ENCODE measurements around the gene QRFP. TPM values are rescaled to one million over a fixed set of nuclear protein-coding genes. Genes with fewer than 3 reads are reported as not detected.

QRFP gene
- total RNA-seq, 1 experiment from 2014 or later = not detected

DNA sequence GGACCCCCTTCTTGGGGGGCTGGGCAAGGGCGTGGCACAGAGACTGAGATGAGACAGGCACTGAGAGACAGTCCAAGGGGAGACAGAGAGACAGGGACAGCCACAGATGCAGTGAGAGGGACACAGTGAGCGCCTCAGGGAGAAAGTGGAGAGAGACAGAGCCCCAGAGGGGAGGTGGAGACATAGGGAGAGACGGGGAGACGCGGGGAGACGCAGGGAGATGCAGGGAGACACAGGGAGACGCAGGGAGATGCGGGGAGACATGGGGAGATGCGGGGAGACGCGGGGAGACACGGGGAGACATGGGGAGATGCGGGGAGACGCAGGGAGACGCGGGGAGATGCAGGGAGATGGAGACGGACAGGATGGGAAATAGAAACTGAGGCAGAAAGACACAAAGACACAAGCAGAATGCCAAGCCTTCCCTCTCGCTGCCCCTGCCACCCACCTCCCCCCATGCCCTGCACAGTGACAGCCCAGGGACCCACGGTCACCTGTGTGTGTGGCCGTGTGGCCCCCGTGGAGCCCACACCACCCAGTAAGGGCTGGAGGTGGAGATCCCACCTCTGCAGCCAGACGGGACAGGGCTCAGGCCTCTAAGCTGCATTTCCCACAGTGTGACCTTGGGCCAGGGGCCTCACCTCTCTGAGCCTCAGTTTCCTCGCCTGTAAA, 33.7 kb upstream of the QRFP start:
- H3K27me3 Mint-ChIP-seq (ENCODE audit: insufficient read depth, unreplicated experiment) = no peaks in the 10 kb centered on the region
- intact Hi-C loops (cut with micrococcal nuclease) = no loop called here
- BruUV-seq (replicated peaks) = no TSS peak
- no peak for DNase-seq (ENCODE audit: unreplicated experiment)
- CTCF ChIA-PET = interaction anchor here (0.5 to 0.6 kb wide), 2 partner anchors 66 to 274 kb away, joined by 3 read pairs; no protein-coding TSS in a partner anchor
- POLR2A ChIA-PET = no interaction called here
- H3K36me3 Mint-ChIP-seq (ENCODE audit: insufficient read depth, unreplicated experiment) = no peaks in the 10 kb centered on the region
- H3K27ac Mint-ChIP-seq (ENCODE audit: low read depth, unreplicated experiment) = no peak overlapping the region
- TF ChIP-seq, protein P1, sequence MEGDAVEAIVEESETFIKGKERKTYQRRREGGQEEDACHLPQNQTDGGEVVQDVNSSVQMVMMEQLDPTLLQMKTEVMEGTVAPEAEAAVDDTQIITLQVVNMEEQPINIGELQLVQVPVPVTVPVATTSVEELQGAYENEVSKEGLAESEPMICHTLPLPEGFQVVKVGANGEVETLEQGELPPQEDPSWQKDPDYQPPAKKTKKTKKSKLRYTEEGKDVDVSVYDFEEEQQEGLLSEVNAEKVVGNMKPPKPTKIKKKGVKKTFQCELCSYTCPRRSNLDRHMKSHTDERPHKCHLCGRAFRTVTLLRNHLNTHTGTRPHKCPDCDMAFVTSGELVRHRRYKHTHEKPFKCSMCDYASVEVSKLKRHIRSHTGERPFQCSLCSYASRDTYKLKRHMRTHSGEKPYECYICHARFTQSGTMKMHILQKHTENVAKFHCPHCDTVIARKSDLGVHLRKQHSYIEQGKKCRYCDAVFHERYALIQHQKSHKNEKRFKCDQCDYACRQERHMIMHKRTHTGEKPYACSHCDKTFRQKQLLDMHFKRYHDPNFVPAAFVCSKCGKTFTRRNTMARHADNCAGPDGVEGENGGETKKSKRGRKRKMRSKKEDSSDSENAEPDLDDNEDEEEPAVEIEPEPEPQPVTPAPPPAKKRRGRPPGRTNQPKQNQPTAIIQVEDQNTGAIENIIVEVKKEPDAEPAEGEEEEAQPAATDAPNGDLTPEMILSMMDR (IDR thresholded peaks at IDR 0.05; ENCODE audit: unreplicated experiment) = no peak
- peaks cover 6% of the 10 kb centered on the region for H3K4me1 Mint-ChIP-seq (ENCODE audit: insufficient read depth, unreplicated experiment)
- H3K9me3 Mint-ChIP-seq (ENCODE audit: unreplicated experiment) = no peaks in the 10 kb centered on the region
- no peak overlapping the region for H3K4me3 Mint-ChIP-seq (ENCODE audit: unreplicated experiment)

DNA sequence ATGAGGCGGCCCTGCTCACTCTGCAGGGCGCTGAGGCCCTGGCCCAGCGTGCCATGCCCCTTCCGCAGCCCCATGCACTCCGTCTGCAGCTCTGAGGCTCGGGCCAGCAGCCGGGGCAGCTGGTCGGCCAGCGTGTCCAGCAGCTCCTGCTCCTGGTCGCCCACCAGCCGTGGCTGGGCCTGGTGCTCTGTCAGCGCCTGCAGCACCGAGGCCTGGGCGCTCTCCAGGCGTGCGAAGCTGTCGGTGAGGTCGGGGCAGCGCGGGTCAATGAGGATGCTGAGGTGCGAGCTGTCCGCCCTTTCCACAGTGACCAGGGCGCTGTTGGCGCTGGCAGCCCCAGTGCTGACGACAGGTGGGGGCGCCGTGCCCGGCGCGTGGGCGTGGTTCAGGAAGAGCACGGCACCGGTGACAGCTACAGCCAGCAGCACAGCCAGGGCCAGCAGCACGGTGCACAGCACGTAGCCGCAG, 33.0 kb upstream of the QRFP start:
- no peak for DNase-seq (ENCODE audit: unreplicated experiment)
- H3K4me1 Mint-ChIP-seq (ENCODE audit: insufficient read depth, unreplicated experiment) = peaks cover 6% of the 10 kb centered on the region
- ChIA-PET POLR2A (no interaction called here), CTCF (interaction anchor here (0.6 to 1.0 kb wide), 4 partner anchors 11 to 117 kb away, joined by 3 read pairs; no protein-coding TSS in a partner anchor)
- no peaks in the 10 kb centered on the region for H3K9me3 Mint-ChIP-seq (ENCODE audit: unreplicated experiment)
- H3K36me3 Mint-ChIP-seq (ENCODE audit: insufficient read depth, unreplicated experiment) = no peaks in the 10 kb centered on the region
- no peak overlapping the region for H3K4me3 Mint-ChIP-seq (ENCODE audit: unreplicated experiment)
- H3K27me3 Mint-ChIP-seq (ENCODE audit: insufficient read depth, unreplicated experiment) = no peaks in the 10 kb centered on the region
- H3K27ac Mint-ChIP-seq (ENCODE audit: low read depth, unreplicated experiment) = no peak overlapping the region
- BruUV-seq (replicated peaks) = no TSS peak
- intact Hi-C loops (cut with micrococcal nuclease) = no loop called here
- TF ChIP-seq, protein P1 (IDR thresholded peaks at IDR 0.05; ENCODE audit: unreplicated experiment) = no peak

DNA sequence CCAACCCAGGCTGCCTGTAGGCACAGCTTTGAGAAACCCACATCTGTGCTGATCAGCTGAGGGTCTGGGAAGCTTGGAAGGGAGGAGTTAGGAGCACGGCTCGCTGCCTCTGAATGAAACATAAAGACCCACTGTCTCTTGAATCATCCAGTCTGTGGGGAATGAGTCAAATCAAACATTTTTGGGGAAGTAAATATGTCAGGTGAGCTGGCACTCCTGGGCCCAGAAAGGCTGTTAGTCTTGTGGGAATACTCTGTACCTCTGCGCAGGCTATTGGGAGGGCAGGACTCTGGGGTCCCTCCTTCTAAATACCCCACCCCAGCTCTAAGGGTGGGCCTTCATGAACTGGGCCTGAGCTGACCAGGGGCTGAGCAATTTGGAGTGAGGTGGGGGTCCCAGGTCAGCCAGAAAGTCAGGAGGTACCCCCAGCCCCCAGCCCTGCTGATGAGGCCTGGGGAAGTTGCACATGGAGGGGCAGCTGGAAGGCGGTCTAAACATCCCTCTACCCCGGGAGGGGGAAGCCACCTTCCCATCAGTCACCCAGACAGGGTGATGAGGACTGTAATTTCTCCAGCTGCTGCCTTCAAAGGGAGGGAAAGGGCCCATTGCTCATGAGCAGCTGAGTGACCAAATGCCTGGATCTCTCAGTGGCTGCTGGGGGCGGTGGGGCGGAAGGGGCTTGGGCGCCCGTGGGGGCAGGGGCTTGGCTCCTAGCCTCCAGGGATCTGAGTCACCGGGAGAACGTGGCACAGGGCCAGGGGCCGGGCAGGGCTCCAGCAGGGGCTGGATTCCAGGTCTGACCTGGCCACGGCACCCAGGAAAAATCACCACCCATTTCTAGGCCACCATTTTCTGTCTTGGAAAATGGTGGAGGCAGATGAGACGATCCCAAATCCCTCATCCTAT, 31.6 kb upstream of the QRFP start:
- intact Hi-C loops (cut with micrococcal nuclease) = no loop called here
- POLR2A ChIA-PET = interaction anchor here (0.5 to 1.4 kb wide), 6 partner anchors 10 to 127 kb away, joined by 3 read pairs; no protein-coding TSS in a partner anchor
- no TSS peak for BruUV-seq (replicated peaks)

More for the DNA sequence above, 31.6 kb upstream of the QRFP start:
- TF ChIP-seq, protein P1 (IDR thresholded peaks at IDR 0.05; ENCODE audit: unreplicated experiment) = no peak
- CTCF ChIA-PET = interaction anchor here (0.6 to 1.2 kb wide), 6 partner anchors 19 to 118 kb away, joined by 3 to 7 read pairs (median 3); no protein-coding TSS in a partner anchor
- H3K36me3 Mint-ChIP-seq (ENCODE audit: insufficient read depth, unreplicated experiment) = no peaks in the 10 kb centered on the region
- H3K9me3 Mint-ChIP-seq (ENCODE audit: unreplicated experiment) = no peaks in the 10 kb centered on the region
- H3K27ac Mint-ChIP-seq (ENCODE audit: low read depth, unreplicated experiment) = peak overlapping the region; percentile 84
- peak; percentile 84 for DNase-seq (ENCODE audit: unreplicated experiment)
- H3K4me3 Mint-ChIP-seq (ENCODE audit: unreplicated experiment) = peak overlapping the region; percentile 29
- peaks cover 2% of the 10 kb centered on the region for H3K27me3 Mint-ChIP-seq (ENCODE audit: insufficient read depth, unreplicated experiment)
- peaks cover 6% of the 10 kb centered on the region for H3K4me1 Mint-ChIP-seq (ENCODE audit: insufficient read depth, unreplicated experiment)

All from MCF 10A (cell line).